Urothelium cell line (cell line): ENCODE data around the gene NOL7.
A peak's percentile ranks its signal among the peaks of the same experiment; 100 is the strongest.

Experiments used
- DNase-seq: peaks from one replicate; pipeline ENCODE4 v3.0.0; 2011; ENCODE audit warnings: low spot score, mixed read lengths
- FAIRE-seq: peaks from 2 replicates; lab custom pipeline; 2011; peaks lifted over from hg19 to GRCh38; lab: Jason Lieb, UNC

The NOL7 gene

DNA sequence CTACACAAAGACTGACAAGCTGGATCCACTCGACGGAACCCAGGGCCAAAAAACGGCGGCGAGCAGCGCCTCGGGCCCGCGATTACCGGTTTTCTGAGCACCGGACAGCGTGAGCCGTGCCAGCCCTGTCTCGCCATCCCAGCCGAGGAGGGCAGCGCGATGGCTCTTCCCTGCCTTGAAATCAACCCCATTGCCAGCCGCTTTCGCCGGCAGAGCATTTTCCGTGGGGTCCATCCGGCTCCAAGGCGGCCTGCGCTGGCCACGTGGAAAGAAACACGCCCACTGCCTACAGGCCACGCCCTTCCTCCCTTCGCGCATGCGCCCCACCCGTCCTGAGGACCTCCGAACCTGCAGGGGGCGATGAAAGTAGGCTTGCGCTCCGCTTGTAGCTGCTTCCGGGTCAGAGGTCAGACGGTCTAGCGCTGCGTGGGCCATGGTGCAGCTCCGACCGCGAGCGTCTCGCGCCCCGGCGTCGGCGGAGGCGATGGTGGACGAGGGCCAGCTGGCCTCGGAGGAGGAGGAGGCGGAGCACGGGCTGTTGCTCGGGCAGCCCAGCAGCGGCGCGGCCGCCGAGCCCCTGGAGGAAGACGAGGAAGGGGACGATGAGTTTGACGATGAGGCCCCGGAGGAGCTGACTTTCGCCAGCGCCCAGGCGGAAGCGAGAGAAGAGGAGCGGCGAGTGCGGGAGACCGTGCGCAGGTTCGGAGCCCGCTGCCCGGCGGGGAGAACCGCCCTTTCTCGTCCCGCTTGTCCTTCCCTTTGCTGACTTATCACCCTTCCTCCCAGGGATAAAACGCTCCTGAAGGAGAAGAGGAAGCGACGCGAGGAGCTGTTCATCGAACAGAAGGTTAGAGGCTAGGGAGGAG is at the start of gene NOL7:
NOL7 (plus strand) TSS at position 410 of the 866 bp plus-strand sequence; CDS start at position 434, 24 bp downstream.
- peak; percentile 97 for DNase-seq
- FAIRE-seq, result peak; percentile 83

DNA sequence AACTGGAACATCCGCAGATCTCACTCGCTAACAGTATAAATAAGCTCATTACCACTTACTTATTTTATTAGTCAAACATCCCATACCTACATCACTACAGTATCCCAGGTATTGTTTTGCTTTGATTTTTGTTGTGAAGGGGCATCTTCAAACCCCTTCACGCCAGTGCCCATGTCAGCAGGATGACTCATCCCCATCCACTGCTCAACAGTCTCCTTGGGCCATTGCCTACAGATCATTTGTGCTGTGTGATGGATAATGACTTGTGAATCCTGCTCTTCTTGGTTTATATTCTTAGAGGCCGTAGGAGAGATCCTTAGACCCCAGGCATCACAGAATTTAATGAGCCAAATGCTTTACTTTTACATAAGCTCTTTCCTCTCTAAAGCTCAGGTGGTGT is 49.2 kb upstream of the NOL7 start:
- FAIRE-seq, result no peak
- no peak for DNase-seq

DNA sequence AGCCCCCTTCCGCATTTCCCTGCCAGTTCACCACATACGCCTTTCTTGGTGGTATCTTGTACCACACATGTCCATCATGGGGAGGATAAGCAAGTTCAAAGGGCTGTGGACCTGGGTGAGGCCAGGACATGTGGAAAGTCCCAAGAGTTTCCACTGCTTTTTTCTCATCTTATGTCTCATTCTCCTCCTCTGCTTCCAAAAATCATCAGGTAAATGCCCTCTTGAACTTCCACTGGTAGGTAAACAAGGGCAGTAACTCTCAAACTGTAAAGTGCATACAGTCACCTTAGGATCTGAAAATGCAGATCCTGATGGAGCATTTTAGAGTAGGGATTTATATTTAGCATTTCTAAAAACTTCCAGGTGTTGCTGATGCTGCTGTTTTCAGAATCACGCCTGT is 48.6 kb upstream of the NOL7 start:
- no peak for FAIRE-seq
- DNase-seq, result no peak

DNA sequence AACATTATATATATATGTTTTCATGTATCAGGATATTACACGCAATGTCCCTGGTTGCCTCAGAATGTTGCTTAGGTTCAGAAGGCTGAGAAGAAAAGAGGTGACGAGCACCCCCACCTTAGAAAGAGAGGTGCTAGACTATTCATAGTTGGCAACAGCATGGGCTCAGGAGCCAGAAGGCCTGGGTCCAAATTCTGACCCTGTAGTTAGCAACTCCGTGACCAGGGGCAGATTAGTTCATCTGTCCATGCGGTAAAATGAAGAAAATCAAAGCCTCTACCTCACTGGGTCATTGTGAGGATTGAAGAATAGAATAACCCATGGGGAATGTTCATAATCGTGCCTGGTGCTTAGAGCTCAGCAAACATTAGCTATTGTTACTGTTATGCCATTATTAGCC is 46.2 kb upstream of the NOL7 start:
- FAIRE-seq (no peak), DNase-seq (no peak)

DNA sequence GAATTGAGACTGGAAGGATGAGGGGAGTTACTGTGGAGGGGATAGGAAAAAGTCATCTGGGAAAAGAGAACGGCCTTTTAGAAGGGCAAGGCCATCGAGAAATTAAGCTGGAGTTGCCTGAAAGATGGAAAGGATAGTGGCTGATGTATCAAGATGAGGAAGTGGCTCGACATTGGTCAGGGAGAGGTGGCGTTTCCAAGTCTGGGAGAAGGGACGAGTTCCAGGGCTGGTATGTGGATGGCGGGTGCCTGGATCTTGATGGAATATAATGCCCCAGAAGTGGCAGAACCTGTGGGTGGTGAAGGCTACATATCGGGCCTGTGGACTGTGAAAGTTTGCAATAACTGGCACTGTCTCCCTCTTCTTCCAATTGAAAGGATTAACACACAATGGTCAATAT is 42.9 kb upstream of the NOL7 start:
- FAIRE-seq (no peak), DNase-seq (no peak)

DNA sequence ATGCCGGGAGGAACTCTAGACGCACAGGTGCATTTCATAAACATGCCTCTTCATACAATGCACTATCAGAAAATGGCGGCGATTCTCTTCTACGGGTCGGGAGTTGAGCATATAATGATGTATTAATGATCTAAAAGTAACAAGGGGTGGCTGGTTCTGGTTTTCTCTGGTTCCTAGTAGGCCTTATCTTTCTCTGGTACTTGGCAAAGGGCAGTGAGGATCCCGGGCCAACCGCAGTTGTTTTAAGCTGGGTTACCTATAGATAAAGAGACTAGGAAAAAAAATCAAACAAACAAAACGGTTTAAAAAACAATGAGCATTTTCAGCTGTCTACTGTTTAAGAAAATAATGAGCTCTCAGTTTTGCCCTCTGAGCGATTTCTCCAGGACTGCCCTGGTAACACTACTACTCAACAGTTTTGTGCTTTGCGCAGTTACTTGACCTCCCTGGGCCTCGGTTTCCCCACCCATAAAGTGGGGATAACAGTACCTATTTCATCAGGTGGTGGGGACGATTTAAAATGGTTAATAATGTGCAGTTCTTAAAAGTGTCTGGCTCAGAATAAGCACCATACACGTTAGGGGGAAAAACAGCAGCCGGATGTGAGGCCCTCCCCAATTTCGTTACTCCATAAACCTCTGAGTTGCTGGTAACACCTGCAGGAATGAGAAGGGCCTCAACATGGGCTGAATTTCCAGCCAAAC is 42.0 kb upstream of the NOL7 start:
- no peak for FAIRE-seq
- DNase-seq, result no peak

DNA sequence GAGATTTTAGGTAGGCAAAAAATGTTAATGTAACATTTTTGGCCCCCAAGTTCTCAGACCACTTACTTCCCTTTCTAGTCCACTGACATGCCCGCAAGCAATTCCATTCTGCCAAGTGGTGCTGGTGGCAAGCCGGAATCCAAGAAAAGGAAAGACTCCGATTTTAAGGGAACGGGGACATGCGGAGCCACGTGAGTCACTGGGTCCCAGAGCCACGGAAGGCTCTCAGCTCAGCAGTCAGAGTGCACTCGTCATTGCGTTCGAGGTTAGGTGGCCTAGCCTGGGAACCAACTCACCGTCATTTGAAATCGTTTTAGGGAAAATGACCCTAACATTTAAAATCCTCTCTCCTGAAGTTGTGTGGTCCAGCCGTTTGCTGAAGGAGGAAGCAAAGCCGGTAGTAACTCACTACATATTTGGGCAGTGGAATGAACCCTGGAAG is 41.4 kb upstream of the NOL7 start:
- FAIRE-seq (no peak), DNase-seq (peak; percentile 38)

DNA sequence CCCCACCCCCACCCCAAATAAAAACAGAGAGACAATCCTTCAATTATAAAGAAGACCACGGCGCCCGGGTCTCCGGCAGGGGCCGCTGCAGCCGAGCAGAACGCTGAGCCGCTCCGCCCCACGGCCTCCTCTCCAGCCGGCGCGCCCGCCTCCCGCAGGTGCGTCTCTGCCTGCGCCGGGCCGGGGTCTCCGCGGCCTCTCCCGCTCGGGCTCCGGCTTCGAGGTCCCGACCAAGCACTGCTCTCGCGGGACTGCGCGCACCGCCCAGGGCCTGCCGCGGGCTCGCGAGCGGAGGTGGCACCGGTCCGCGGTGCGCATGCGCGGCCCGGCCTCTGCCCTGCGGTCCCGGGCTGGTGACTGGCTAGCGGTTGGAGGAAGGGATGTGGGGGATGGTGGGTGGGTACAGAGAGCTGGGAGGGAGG is 41.0 kb upstream of the NOL7 start:
- peak; percentile 91 for FAIRE-seq
- peak; percentile 97 for DNase-seq

DNA sequence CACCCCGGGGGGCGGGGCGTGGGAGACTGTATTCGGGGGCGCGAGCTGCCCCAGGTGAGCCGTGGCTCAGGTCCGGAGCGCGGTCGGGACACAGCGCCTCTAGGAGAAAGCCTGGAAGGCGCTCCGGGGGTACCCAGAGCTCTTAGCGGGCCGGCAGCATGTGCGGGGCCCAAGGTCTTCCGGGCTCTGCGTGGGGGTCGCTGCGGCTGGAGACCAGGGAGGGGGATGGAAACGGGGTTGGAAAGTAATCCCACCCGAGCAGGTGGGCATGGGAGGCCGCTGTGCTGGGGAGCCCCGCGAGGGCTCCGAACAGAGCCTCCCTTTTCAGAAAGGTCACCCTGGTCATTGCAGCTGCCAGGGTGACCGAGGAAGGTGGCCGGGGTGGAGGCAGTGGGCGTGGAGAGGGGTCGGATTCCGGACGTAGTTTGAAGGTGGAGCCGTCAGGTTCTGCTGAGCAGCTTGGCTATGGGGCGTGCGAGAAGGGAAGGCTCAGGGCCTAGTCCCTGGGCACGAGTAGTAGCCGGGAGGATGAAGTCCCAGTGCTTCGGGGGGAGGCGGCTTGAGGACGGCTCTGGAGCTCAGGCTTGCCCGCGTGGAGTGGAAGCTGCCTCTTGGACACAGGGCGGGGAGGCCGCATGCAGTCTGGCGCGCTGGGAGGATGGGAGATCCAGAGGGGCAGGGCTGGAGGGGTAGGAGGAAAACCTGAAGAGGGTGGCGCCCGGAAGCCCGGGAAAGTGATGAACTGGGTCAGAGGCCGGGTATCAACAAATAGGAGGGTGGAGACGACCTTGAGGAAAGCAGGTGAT is 40.4 kb upstream of the NOL7 start, which contains the start of gene SIRT5:
SIRT5 (plus strand) TSS at position 31 of the 806 bp plus-strand sequence. CDS start 9,510 bp downstream, outside the sequence.
- DNase-seq, result peak; percentile 83
- FAIRE-seq, result no peak

DNA sequence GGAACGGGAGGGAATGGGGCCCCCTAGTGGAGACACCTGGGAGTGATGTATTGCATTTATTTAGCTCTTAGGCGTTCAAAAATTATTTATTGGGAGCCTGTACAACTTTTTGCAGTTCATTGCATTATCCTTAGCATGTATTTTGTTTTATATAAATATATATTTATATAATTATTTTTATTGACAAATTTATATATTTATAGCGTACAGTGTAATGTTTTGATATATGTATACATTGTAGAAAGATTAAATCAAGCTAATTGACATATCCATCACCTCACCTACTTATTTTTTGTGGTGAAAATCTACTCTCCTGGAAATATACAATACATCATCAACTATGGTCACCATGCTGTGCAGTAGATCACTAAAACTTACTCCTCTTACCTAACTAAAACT is 39.8 kb upstream of the NOL7 start:
- DNase-seq (no peak), FAIRE-seq (no peak)

DNA sequence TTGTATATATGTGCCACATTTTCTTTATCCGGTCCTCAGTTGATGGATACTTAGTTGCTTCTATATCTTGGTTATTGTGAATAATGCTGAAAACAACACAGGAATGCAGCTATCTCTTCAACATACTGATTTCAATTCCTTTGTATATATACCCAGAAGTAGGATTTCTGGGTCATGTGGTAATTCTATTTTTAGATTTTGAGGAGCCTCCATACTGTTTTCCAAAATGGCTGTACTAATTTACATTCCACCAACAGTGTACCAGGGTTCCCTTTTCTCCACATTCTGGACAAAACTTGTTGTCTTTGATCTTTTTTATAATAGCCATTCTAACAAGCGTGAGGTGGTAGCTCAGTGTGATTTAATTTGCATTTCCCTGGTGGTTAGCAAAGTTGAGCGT is 39.1 kb upstream of the NOL7 start:
- DNase-seq (no peak), FAIRE-seq (no peak)

DNA sequence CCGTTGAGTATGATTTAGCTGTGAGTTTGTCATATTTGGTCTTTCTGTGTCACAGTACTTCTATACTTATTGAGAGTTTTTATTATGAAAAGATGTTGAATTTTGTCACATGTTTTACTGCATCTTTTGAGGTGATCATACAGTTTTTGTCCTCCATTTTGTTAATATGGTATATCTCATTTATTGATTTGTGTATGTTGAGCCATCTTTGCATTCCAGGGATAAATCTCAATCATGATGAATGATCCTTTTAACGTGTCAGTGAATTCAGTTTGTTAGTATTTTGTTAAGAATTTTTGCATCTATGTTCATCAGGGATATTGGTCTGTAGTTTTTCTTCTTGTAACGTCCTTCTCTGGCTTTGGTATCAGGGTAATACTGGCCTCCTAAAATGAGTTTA is 37.2 kb upstream of the NOL7 start:
- FAIRE-seq, result no peak
- DNase-seq, result no peak

DNA sequence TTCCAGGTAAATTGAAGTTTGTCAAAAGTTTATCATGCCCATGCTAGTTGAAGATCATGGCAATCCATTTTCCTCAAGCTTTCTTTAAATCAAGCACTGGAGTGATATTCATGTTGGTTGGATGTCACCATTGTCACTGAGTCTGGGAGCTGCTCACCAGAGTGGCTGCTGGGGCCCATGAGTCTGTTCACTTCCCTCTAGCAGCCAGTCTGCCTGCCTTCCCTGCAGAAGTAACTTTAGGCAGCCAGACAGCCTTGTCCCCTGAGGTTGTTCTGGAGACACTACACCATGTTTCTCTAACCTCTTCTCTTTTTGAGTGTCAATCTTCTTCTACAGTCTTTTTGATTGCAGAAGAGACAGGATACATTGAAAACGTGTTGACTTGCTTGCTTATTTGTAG is 35.2 kb upstream of the NOL7 start:
- FAIRE-seq, result no peak
- no peak for DNase-seq

DNA sequence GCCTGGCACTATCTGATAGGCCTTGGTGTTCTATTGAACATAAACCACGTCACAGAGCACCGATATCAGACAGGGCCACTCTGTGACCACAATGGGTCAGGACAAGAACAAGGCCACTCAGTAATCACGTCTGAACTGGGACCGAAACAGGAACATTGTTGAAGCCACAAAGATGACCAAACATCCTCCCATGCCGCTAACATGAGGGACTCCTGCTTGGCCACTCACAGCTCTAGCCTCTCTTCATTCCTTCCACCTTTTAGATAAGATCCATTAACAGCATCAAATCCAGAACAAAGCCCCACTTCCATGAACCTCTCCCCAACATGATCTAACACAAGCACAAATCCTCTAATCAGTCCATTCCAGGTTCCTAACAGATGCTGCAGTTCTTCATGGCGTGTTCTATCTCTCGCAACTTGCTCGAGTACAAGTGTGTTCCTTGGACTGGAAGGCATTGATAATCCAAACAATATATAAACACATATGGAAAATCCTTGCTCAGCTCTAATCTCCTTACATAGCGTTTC is 33.4 kb upstream of the NOL7 start:
- FAIRE-seq (no peak), DNase-seq (no peak)

DNA sequence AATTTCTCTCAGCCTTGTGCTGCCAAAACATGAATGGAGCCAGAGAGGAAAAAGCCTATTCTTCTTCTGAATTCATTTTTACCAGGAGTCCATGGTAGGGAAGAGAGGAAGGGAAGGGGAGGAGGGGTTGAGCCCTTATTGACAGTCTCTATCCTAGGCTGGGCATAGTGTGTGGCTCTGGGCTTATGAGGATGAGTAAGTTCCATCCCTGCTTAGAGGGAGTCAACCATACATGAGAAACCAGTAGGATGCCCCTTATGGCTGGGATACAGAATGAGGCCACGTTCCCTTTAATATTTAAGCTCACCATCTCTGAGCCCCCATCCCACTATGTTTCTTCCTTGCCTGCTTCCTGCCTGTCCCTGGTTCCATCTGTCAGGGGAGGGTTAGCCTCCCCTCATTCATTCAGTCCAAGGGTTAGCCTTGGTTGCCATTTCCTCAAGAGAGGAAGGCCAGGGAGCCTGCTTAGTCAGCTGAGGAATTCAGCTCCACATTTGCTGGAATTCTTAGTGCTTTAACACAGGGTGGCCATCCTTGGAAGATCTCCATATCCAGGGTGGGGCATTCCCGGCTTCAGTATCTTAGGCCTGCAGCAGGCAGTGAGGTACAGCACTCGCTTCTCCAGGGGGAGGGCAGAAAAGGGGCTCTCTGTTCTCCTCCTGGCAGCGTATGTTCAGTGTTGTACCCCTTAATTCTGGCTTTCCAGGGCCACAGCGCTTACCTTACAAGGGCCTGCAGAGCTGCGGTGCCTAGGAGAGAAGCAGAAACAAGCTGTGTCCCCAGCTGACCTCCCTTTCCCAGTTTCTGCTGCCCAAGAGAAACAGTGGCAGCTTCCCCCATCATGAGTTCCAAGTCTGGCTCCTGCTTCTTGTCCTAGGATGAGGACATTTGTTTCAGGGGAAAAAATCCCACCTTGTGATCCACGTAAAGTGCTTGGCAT is 28.3 kb upstream of the NOL7 start:
- DNase-seq (no peak), FAIRE-seq (no peak)

DNA sequence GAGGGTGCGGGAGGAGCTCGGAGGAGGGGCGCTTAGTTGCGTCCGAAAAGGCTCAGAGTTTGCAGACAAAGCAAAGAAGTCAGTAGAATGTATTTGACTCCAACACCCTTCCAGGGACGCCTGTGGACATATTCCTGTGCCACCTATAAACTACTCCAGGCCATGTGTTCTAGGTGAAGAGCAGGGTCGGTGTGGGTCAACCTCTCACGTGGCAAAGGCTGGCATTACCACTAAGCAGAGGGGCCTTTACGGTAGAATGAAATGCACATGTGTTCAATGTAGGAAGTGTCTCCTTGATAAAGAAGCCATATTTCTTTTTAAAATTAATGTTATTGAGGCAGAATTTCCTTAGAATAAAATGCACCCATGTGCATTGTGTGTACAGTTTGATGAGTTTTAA is 25.3 kb upstream of the NOL7 start:
- FAIRE-seq, result no peak

DNA sequence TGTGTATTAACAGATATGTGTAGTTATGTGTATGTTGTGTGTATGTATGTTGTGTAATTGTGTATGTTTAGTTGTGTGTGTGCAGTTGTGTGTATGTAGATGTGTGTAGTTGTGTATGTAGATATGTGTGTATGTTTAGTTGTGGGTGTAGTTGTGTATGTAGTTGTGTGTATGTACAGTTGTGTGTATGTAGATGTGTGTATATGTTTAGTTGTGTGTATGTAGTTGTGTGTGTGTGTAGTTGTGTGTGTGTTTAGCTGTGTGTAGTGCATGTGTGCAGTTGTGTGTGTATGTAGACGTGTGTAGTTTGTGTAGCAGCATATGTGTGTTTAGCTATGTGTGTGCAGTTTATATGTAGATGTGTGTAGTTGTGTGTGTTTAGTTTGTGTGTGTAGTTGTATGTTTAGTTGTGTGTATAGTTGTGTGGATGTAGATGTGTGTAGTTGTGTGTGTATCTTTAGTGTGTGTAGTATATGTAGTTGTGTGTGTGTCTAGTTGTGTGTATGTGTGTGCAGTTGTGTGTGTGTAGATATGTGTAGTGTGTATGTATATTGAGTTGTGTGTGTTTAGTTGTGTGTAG is 24.5 kb upstream of the NOL7 start:
- peak; percentile 56 for FAIRE-seq
- DNase-seq, result no peak

More for the DNA sequence above, 25.3 kb upstream of the NOL7 start:
- DNase-seq, result no peak

DNA sequence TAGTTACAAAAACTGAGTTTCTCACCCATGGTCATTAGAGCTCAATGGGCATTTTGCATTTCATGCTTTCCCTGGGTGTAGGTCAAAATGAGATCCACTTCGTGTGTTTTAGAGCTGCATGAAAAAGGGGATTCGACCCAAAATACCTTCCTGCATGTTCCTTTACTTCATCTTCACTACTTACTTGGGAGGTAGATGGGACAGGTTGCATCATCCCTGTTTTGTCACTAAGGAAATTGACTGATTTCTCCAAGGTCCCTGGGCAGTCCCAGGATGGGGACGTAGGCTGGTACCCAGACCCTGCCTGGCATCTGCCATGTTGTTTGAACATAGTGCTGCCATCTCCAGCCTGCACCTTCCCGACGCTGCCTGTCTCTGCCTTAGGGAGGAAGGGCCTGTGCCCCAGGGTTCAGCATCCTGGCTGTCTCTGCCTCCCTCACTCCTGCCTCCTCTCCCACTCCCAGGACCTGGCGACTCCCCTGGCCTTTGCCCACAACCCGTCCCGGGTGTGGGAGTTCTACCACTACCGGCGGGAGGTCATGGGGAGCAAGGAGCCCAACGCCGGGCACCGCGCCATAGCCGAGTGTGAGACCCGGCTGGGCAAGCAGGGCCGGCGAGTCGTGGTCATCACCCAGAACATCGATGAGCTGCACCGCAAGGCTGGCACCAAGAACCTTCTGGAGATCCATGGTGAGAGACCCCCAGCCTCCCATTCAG is 23.8 kb upstream of the NOL7 start:
- DNase-seq, result no peak
- FAIRE-seq, result no peak

DNA sequence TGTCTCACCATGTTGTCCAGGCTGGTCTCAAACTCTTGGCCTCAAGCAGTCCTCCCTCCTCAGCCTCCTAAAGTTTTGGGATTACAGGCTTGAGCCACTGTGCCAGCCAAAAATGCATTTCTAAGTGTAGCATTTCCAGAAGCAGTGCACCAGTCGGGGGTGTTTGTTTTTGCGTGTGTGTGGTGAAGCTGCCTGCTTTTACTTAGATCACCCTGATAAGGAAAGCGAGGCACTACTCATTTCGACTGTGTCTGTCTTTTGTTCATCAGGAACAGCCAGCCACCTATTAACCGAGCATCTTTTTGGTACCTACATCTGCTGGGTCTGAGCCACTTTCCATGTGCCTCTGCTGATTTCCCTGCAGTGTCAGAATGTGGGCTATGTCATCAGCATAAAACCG is 22.0 kb upstream of the NOL7 start:
- no peak for FAIRE-seq
- no peak for DNase-seq
